Colonic mucosa (tissue), 4 donors: ENCODE measurements around the gene ITGAX. TPM values are rescaled to one million over a fixed set of nuclear protein-coding genes. Genes with fewer than 3 reads are reported as not detected.

Experiments
- DNase-seq: peaks from one replicate; pipeline ENCODE4 v3.0.0-alpha.2; 2020
- H3K27ac ChIP-seq: fragments of 200-600 bp; one replicate; pipeline ENCODE4 v1.8.0; 2021
- H3K27me3 ChIP-seq: fragments of 200-600 bp; one replicate; pipeline ENCODE4 v1.8.0; 2021
- H3K36me3 ChIP-seq: fragments of 200-600 bp; one replicate; pipeline ENCODE4 v1.8.0; 2021
- H3K4me1 ChIP-seq: fragments of 200-600 bp; one replicate; pipeline ENCODE4 v1.8.0; 2021; ENCODE audit warnings: mild to moderate bottlenecking
- H3K4me3 ChIP-seq: fragments of 200-600 bp; one replicate; pipeline ENCODE4 v1.8.0; 2021
- H3K9ac ChIP-seq, 2 donors: one replicate each; pipeline ENCODE4 v1.7.0; 2013; ENCODE audit warnings: control low read depth in 2 of 2, low read depth in 2 of 2, low read length in 2 of 2
- H3K9me3 ChIP-seq: fragments of 200-600 bp; one replicate; pipeline ENCODE4 v1.8.0; 2021
- CTCF ChIP-seq: fragments of 200-600 bp; IDR thresholded peaks from one replicate; pipeline ENCODE4 v1.8.0; 2022; ENCODE audit warnings: antibody characterized with exemption, mild to moderate bottlenecking
- intact Hi-C: fragments of 100-400 bp; cut with DNase I; formaldehyde crosslinking; loops from one replicate; pipeline ENCODE4 v1.14.1; 2022
- total RNA-seq, 2 donors: library from RNA; stranded (reverse); fragmentation: NEBNext Ultra II Directional in 1 of 2; extraction: Animal tissue kit (Norgen Biotek cat#: 25700) in 1 of 2; gene quantifications; one replicate each; pipeline ENCODE4 v1.2.1, GENCODE V29; 2021
- donor health status: healthy.
- donor health status: DM: no; HTN: no; CAD: no.
- donor health status: DM: no; HTN: no; CAD: no.

ITGAX gene
- total RNA-seq, 2 donors from 2014 or later, result 1.4 to 5.9 TPM

GRCh38 chr16:31410082-31410481 is 55.1 kb downstream of the ITGAX start:
- Histone ChIP-seq H3K27me3 (no peaks in the 10 kb centered on the region), H3K36me3 (no peaks in the 10 kb centered on the region), H3K4me3 (no peak overlapping the region), H3K27ac (no peak overlapping the region), H3K9me3 (no peaks in the 10 kb centered on the region), H3K4me1 (no peaks in the 10 kb centered on the region), H3K9ac (no peak overlapping the region)
- intact Hi-C loops, result no loop called here
- no peak for DNase-seq
- TF ChIP-seq CTCF, result no peak

GRCh38 chr16:31411024-31411844 is 56.3 kb downstream of the ITGAX start:
- Histone ChIP-seq H3K36me3 (no peaks in the 10 kb centered on the region), H3K4me3 (no peak overlapping the region), H3K27ac (no peak overlapping the region), H3K27me3 (no peaks in the 10 kb centered on the region), H3K9ac (no peak overlapping the region), H3K9me3 (no peaks in the 10 kb centered on the region), H3K4me1 (no peaks in the 10 kb centered on the region)
- DNase-seq, result no peak
- TF ChIP-seq CTCF, result no peak
- intact Hi-C loops, result no loop called here

- no peak overlapping the region for H3K9ac ChIP-seq
- no peaks in the 10 kb centered on the region for H3K4me1 ChIP-seq
- intact Hi-C loops, result no loop called here
- no peak for DNase-seq
- no peaks in the 10 kb centered on the region for H3K9me3 ChIP-seq
- H3K4me3 ChIP-seq, result no peak overlapping the region
- no peak for TF ChIP-seq CTCF
- no peaks in the 10 kb centered on the region for H3K36me3 ChIP-seq
- H3K27me3 ChIP-seq, result no peaks in the 10 kb centered on the region
- no peak overlapping the region for H3K27ac ChIP-seq
Measured at GRCh38 chr16:31412750-31413149, 57.8 kb downstream of the ITGAX start.

GRCh38 chr16:31413381-31413780 is 58.4 kb downstream of the ITGAX start:
- no peak for TF ChIP-seq CTCF
- Histone ChIP-seq H3K4me3 (no peak overlapping the region), H3K36me3 (no peaks in the 10 kb centered on the region), H3K4me1 (no peaks in the 10 kb centered on the region), H3K9me3 (no peaks in the 10 kb centered on the region), H3K27ac (no peak overlapping the region), H3K9ac (no peak overlapping the region), H3K27me3 (no peaks in the 10 kb centered on the region)
- intact Hi-C loops, result no loop called here
- no peak for DNase-seq

- intact Hi-C loops, result no loop called here
Measured at GRCh38 chr16:31413943-31414342, 59.0 kb downstream of the ITGAX start.

More at GRCh38 chr16:31413943-31414342, 59.0 kb downstream of the ITGAX start:
- no peaks in the 10 kb centered on the region for H3K9me3 ChIP-seq
- H3K36me3 ChIP-seq, result no peaks in the 10 kb centered on the region
- no peak overlapping the region for H3K9ac ChIP-seq
- DNase-seq, result no peak
- no peak for TF ChIP-seq CTCF
- no peak overlapping the region for H3K27ac ChIP-seq
- no peak overlapping the region for H3K4me3 ChIP-seq
- H3K4me1 ChIP-seq, result no peaks in the 10 kb centered on the region
- no peaks in the 10 kb centered on the region for H3K27me3 ChIP-seq
